Gastroesophageal sphincter (tissue), 2 donors: ENCODE measurements around the gene RFX4.

Source experiments
- EP300 ChIP-seq: sonication (generic); formaldehyde crosslinking; IDR thresholded peaks from one replicate; pipeline ENCODE4 v1.6.1; 2017; ENCODE audit warnings: antibody characterized with exemption, mild to moderate bottlenecking
- POLR2AphosphoS5 ChIP-seq: sonication (generic); formaldehyde crosslinking; IDR thresholded peaks from one replicate; pipeline ENCODE4 v1.6.1; 2017; ENCODE audit warnings: antibody characterized with exemption

DNA sequence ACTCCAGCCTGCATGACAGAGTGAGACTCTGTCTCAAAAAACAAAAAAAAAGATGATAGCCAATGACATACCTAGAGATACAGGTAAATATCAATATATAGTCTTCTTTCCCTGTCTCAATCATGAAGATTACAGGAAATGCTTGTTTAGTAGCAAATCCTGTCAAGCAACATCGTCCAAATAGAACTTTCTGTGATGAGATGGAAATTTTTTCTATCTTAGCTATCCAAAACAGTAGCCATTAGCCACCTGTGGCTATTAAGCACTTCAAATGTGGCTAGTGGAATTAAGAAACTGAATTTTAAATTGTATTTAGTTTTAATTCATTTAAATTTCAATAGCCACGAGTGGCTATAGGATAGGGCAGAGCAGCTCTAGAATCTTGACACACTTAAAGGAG lies 158.4 kb downstream of the RFX4 start:
- TF ChIP-seq EP300 (no peak), POLR2AphosphoS5 (no peak)
